HL-60/S4 (cell line): ENCODE data around the gene ASB15.

ENCODE experiments used
- in situ Hi-C: fragments of 300-500 bp; cut with MboI; formaldehyde crosslinking; loops from 2 replicates; pipeline ENCODE4 v1.14.3; 2022; ENCODE audit warnings: low sequenced_read_pairs

The ASB15 gene

DNA sequence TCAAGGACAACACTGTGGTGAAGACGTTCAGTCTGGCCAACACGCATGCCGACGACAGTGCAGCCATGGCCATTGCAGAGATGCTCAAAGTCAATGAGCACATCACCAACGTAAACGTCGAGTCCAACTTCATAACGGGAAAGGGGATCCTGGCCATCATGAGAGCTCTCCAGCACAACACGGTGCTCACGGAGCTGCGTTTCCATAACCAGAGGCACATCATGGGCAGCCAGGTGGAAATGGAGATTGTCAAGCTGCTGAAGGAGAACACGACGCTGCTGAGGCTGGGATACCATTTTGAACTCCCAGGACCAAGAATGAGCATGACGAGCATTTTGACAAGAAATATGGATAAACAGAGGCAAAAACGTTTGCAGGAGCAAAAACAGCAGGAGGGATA is 60.7 kb downstream of the ASB15 start:
- in situ Hi-C loops: no loop called here

DNA sequence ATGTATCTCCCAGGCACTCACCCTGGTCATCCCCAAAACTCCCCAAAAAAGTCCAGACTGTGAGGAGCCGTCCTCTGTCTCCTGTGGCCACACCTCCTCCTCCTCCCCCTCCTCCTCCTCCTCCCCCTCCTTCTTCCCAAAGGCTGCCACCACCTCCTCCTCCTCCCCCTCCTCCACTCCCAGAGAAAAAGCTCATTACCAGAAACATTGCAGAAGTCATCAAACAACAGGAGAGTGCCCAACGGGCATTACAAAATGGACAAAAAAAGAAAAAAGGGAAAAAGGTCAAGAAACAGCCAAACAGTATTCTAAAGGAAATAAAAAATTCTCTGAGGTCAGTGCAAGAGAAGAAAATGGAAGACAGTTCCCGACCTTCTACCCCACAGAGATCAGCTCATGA is 61.1 kb downstream of the ASB15 start:
- in situ Hi-C loops: no loop called here

DNA sequence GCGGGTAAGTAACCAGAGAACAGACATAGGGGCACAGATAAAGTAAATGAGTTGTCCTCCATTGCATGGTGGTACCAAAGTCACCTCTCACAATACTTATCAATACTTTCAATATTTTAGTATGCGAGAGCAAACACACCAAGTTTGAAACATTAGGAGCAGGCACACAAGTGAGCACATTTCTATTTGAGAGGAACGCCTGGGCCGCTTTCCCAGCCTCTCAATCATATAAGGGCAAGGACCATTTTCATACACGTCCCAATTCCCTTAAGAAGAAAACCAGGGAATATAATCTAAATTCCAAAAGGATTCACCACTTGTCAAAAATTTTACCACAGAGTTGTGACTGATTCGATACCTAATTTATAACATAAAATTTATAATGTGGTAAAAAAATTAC is 61.6 kb downstream of the ASB15 start:
- in situ Hi-C loops: no loop called here

DNA sequence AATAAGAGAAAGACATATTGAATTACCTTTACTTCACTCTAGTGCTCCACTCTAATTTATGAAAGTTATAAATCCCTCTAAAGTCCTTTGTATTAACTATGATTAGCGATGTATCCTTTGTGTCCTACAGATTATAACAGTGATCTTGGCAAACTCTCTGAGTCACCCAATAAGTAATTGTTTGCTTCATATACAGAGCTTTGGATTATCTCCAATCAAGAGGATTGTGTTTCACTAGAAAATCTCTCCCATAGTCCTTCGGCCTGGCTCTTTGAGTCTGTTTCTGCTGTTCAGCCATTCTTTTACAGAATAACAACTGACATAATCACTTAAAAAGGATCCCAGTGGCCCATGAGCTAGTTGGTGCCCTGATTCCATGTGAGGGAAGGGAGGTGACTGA is 63.5 kb downstream of the ASB15 start:
- in situ Hi-C loops: no loop called here

DNA sequence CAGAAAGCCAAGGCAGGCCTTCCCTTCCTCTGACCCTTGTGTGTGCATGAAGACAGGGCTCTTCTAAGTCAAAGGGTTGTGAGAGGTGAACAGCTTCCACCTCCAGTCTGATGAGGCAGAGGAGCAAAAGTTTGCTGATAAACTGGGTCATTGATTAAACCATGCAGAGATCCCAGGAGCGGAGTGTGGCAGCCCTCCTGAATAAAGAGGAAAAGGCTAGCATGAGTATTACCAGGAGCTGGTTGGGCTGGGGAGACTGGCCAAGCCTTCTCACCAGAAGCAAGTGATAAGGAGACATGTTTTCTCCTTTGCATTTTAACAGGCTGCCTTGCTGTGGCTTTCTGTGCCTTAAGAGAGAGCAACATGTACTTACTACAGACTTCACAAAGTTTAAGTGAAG is 64.3 kb downstream of the ASB15 start:
- in situ Hi-C loops: no loop called here

DNA sequence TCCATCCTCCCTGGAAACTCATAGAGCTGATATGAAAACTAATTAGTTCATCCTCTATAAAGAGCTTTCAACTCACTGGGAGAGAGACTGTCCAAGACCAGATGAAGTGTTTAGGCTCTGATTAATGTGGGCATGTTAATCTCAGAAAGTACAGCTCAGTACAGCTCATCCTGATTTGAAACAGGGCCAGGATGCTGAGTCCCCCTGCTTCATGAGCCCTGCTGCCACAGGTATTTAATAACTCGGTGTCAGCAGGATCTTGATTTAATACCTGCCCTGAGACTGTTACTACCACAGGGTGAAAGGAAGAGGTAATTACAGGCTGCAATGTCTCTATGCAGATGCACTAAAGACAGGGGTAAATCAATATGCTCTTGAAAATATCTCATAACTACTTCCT is 64.9 kb downstream of the ASB15 start:
- in situ Hi-C loops: no loop called here

DNA sequence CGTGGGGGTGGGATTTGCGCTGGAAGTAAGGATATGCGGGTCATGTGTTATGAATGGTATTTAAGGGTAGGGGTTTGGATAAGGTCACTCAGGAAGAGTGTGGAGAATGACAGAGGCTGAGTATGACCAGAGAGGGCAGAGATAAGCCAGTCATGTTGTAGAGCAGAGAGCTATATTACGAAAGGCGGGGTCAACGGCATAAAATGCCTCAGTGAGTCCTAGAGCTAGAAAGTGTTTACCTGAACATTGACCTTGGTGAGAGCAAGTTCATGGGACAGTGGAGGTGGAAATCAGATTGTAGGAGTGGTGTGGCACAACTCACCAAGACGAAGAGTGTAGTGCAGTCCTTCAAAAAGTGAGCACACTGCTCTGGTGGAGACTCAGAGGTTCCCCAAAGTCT is 67.9 kb downstream of the ASB15 start:
- in situ Hi-C loops: no loop called here

DNA sequence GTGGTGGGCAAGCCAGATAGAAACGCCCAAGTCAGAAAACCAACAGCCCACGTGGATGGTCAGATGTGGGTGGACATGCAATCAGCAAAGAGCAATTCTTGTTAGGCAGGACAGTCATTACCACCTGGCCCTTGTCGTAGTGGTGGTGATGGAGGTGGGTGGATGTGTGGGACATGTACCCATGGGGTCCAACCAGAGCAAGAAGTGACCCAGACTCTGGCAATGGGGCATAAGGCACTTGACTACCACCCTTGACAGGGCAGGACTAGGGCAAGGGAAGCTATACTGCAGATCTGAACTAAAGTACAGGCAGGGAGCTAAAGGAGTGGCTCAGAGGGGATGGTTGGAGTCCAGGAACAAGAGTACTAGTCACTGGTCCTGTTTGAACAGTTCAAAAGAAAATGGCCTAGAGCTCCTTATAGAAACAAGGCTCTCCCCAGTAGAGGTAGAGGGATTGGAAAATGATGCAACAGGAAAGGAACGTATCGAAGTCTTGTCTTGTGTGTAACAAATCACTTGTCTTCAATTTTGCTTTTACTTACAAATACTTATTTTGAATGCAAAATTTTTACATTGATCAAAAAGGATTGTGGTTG is 71.6 kb downstream of the ASB15 start:
- in situ Hi-C loops: no loop called here

DNA sequence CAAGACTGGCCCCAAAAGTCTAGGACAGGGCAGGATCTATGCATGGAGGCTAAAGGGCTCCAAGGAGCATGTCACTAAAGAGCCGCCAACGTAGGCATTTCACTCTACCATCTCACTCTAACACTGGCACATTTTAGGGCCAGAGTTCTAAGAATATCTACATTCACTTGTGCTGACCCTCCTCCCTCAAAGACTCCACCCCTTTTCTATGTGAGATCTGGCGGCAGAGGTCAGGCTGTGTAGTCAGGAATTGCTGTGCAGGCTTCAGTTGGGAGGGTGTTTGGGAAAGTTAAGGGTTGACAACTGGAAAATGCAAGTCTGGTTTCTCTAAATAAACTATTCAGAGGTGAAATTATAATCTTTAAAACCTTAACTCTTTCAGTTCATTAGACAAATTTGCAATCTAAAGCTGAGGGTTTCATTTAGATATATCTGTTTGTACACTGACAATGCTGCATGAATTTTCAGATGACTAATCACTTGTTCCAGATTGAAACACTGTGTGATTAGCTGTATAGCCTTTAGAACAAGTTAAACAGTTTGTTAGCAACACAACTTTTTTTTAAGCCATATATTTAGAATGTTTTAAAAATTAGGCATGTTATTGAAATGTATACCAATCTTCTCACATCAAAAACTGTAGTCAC is 72.3 kb downstream of the ASB15 start:
- in situ Hi-C loops: no loop called here

DNA sequence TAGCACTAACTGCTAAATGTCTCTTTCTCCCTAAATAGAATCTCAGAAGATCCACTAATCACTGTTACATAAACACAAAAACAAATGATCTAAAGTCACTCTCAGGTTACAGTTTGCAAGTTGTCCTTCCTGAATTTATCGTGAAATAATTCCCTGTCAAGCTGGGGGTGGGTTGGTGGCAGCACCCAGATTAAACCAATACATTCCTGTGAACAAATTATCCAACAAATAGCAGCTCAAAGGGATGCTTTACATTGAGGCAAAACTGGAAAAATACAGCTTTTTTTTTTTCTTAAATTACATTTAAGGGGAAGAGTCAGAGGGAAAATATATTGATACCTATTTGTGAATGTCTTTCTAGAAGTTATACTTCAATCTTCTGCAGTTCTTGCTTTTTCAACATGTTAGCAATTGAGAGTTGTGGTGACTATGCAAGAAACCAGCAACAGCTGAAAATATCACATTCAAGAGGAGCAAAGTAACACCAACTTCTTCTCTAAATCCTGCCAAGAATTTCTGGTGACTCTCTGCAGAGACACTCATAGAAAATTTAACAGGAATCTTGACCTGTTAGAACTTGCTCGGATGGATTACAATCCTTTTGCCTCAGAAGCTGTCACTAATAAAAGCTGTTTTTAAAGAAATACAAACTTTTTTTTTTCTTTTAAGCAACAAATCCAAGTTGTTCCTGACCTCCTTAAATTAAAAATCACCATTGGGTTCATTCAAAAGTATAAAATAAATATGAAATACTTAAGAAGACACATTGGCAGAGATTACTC is 73.0 kb downstream of the ASB15 start:
- in situ Hi-C loops: loop anchor here (25.0 kb wide), 1 partner anchor 188 kb away; no protein-coding TSS in a partner anchor

DNA sequence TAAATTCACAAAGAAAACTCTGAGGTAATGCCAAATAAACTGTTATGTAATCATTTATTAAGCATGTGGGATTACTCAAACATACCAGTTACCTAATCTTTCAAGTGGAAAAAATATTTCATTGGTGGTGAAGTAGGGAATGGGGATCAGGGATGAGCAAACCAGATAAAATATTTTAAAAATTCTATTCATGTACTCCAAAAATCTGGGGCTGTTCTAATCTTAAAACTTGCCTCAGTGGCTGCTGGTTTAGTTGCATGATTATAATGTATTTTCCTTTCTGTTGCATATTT is 73.5 kb downstream of the ASB15 start:
- in situ Hi-C loops: loop anchor here (25.0 kb wide), 1 partner anchor 187 kb away; no protein-coding TSS in a partner anchor

DNA sequence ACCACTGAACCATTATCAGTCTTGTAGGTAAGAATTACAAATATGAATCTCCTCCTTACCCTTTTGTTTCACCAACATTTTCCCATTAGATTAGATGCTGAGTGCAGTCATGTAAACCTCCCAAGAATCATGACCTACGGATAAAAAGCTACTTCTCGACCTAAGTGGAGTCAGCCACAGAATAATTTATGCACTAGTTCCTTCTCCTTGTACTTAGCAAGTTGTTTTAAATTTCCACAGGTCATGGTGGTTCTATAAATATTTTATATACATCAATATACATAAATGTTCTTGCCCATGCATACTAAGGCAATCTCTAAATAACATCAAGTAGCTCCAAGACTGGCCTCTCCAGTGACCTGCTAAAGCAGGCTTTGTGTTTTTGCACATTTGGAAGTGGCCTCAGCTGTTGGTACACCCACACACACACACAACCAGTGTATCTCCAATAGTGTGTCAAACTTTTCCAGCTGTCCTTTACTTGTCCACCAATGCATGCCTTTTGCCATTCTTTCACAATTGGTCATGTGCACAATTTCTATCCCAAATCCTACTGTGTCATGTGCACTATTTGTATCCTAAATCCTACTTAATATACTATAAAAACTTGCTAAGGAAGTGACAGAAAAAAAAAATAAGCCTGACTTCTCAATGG is 75.6 kb downstream of the ASB15 start:
- in situ Hi-C loops: loop anchor here (25.0 kb wide), 1 partner anchor 185 kb away; no protein-coding TSS in a partner anchor

DNA sequence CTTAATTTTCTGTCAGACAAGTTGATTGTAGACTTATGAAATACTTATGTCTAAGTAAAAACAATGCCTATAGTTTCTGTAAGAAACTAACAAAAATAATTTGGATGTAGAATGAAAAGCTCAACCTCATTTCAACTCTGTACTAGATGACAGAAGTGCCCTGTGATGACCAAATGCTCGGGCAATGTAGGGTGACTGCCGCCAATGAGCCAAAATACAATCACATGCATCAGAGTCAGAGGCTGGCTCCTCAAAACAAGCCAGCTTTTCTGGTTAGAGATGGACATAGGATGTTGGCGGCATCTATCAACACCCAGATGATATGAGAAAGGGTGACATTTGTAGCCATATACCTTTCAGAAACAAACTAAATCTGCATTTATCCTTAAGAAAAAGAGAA is 78.0 kb downstream of the ASB15 start:
- in situ Hi-C loops: loop anchor here (25.0 kb wide), 1 partner anchor 183 kb away; no protein-coding TSS in a partner anchor

DNA sequence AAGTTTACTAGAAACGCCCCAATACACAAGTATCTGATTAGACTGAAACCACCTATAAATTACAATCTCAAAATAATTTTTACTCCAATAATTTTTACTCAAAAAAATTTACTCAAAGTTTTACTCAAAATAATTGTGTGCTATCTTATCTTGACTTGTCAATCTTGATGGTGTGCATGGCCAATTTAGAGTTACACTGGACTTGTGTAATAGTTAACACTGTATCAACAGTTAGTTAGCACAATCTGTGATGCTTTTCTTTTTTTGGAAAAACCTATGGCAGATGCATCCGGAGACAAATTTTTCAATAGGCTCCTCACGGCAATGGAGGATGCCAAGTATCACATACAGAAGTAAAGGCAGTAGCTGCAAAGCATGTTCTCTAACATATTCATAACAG is 79.0 kb downstream of the ASB15 start:
- in situ Hi-C loops: loop anchor here (25.0 kb wide), 1 partner anchor 182 kb away; no protein-coding TSS in a partner anchor

DNA sequence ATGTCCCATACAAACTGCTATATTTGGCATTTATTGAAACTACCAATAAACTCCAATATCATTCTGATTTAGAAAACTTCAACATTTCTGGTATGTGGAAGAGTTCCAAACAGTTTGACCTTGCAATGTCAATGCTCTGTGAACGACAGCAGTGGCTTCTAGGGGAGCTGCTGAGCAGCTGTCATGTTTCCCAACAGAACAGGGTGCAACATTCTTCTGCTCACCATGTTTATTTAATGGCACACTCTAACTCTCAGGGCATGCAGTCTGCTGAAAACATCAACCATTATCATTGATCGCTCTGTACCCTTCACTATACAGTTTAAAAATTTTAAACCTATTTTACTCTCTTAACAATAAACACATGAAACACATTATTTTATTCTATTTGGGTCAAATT is 79.9 kb downstream of the ASB15 start:
- in situ Hi-C loops: loop anchor here (25.0 kb wide), 1 partner anchor 181 kb away; no protein-coding TSS in a partner anchor

DNA sequence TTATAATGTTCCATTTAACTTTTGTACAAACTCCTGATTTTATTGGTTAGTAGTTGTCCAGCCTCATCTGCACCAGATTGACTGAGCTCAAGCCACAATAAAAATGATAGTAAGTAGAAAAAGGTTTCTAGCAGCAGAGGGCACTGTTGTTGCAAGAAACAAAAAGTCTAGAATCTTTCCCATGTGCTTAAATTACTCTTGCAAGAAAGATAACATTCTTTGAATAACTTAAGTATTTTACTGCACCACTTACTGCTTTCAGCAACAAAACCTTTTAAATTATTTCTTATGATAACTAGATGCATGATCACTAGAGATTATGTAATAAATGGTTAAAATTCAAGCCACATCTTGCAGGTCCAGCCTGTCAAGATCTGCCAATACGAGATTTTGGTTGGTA is 81.1 kb downstream of the ASB15 start:
- in situ Hi-C loops: loop anchor here (25.0 kb wide), 1 partner anchor 180 kb away; no protein-coding TSS in a partner anchor

DNA sequence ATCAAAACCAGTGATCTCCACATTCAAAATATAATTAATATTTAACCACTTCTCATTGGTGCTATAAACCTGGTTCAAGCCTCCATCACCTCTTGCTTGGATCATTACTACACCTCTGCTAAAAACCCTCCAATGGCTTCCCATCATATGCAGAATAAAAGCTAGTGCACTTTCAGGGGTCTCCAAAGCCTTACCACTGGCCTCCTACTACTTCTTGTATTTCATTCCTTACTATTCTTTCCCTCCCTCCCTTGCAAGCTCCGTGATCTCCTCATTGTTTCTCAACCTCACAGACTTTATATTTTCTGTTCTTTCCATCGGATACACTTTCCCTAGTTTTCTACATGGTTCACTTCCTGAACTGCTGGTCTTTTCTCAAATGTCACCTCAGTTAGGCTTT is 85.5 kb downstream of the ASB15 start:
- in situ Hi-C loops: loop anchor here (25.0 kb wide), 1 partner anchor 175 kb away; no protein-coding TSS in a partner anchor

DNA sequence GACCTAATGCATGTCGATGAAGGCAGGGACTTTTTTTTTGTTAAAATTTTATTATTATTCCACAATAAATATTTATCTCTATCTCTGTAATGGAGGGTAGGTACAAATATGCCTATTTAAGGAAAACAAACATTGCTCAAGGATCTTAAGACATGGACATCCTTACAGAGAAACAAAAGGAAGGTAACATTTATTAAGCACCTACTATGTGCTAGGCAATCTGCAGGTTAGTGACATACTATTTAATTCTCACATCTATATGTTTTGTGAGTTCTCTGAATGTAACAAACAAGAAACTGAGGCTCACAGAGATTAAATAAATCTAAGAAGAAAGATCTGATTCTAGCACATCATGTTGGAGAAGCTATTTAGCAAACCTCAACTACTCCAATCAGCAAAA is 86.1 kb downstream of the ASB15 start:
- in situ Hi-C loops: loop anchor here (25.0 kb wide), 1 partner anchor 175 kb away; no protein-coding TSS in a partner anchor
